WTC11 (cell line): ENCODE measurements around the gene SPRYD3. TPM values are rescaled to one million over a fixed set of nuclear protein-coding genes. Genes with fewer than 3 reads are reported as not detected.
A peak's percentile ranks its signal among the peaks of the same experiment; 100 is the strongest.

Source experiments
- ATAC-seq: fragments of 200-7000 bp; cut with Tn5 transposase; 2 replicates; pipeline ENCODE4 v1.10.0; 2021; ENCODE audit warnings: mild to moderate bottlenecking, moderate library complexity
- CTCF ChIA-PET: fragments of 300-600 bp; sonication (Branson Sonifier 250); formaldehyde crosslinking; loops from one replicate; lab custom pipeline; 2021; ENCODE audit warnings: antibody characterized with exemption; lab: Charles Lee
- POLR2A ChIA-PET: fragments of 350-600 bp; sonication (Branson Sonifier 250); formaldehyde crosslinking; loops from one replicate; lab custom pipeline; 2021; ENCODE audit warnings: antibody characterized with exemption; lab: Charles Lee
- DNase-seq: peaks from one replicate; pipeline ENCODE4 v3.0.0; 2021; ENCODE audit warnings: low spot score
- H3K27ac Mint-ChIP-seq: 2 replicates; pipeline ENCODE4 v1.8.0; 2021; ENCODE audit warnings: mixed read lengths
- H3K27me3 Mint-ChIP-seq: 2 replicates; pipeline ENCODE4 v1.8.0; 2021; ENCODE audit warnings: low read depth, mild to moderate bottlenecking, moderate library complexity, mixed read lengths
- H3K36me3 Mint-ChIP-seq: 2 replicates; pipeline ENCODE4 v1.8.0; 2021; ENCODE audit warnings: mixed read lengths
- H3K4me1 Mint-ChIP-seq: 2 replicates; pipeline ENCODE4 v1.8.0; 2022; ENCODE audit warnings: mixed read lengths
- H3K4me3 Mint-ChIP-seq: 2 replicates; pipeline ENCODE4 v1.8.0; 2021; ENCODE audit warnings: mild to moderate bottlenecking, moderate library complexity, mixed read lengths
- H3K9me3 Mint-ChIP-seq: 2 replicates; pipeline ENCODE4 v1.8.0; 2021; ENCODE audit warnings: mixed read lengths
- CTCF ChIP-seq: fragments of 200-600 bp; IDR thresholded peaks from 2 replicates; pipeline ENCODE4 v1.8.0; 2022; ENCODE audit warnings: antibody characterized with exemption
- E2F1 ChIP-seq: sonication (generic); formaldehyde crosslinking; IDR thresholded peaks from 2 replicates; pipeline ENCODE4 v1.8.0; 2022; ENCODE audit warnings: mild to moderate bottlenecking, missing genetic modification reagents
- E2F5 ChIP-seq: sonication (generic); formaldehyde crosslinking; IDR thresholded peaks from 2 replicates; pipeline ENCODE4 v1.8.1; 2022; ENCODE audit warnings: mild to moderate bottlenecking, moderate library complexity, missing genetic modification reagents
- FOXP4 ChIP-seq: sonication (generic); formaldehyde crosslinking; IDR thresholded peaks from 2 replicates; pipeline ENCODE4 v1.8.0; 2022; ENCODE audit warnings: mild to moderate bottlenecking, missing genetic modification reagents
- NFYB ChIP-seq: sonication (generic); formaldehyde crosslinking; conservative IDR thresholded peaks from 2 replicates; pipeline ENCODE4 v1.8.0; 2022; ENCODE audit warnings: low read depth, missing genetic modification reagents
- NR1H2 ChIP-seq: sonication (generic); formaldehyde crosslinking; IDR thresholded peaks from 2 replicates; pipeline ENCODE4 v1.9.0; 2021; ENCODE audit warnings: mild to moderate bottlenecking, moderate library complexity, missing genetic modification reagents
- PRDM15 ChIP-seq: sonication (generic); formaldehyde crosslinking; IDR thresholded peaks from 2 replicates; pipeline ENCODE4 v1.8.0; 2022; ENCODE audit warnings: missing genetic modification reagents
- RELA ChIP-seq: sonication (generic); formaldehyde crosslinking; IDR thresholded peaks from 2 replicates; pipeline ENCODE4 v1.8.1; 2022; ENCODE audit warnings: missing genetic modification reagents, mild to moderate bottlenecking, borderline replicate concordance
- SP1 ChIP-seq: sonication (generic); formaldehyde crosslinking; conservative IDR thresholded peaks from 2 replicates; pipeline ENCODE4 v1.8.1; 2022; ENCODE audit warnings: missing genetic modification reagents
- TEAD1 ChIP-seq: sonication (generic); formaldehyde crosslinking; IDR thresholded peaks from 2 replicates; pipeline ENCODE4 v1.8.0; 2022; ENCODE audit warnings: mild to moderate bottlenecking, missing genetic modification reagents
- ZNF121 ChIP-seq: sonication (generic); formaldehyde crosslinking; IDR thresholded peaks from 2 replicates; pipeline ENCODE4 v1.8.0; 2023; ENCODE audit warnings: missing genetic modification reagents
- ZNF219 ChIP-seq: sonication (generic); formaldehyde crosslinking; IDR thresholded peaks from 2 replicates; pipeline ENCODE4 v1.8.0; 2023; ENCODE audit warnings: missing genetic modification reagents, mild to moderate bottlenecking, borderline replicate concordance
- ZNF281 ChIP-seq: sonication (generic); formaldehyde crosslinking; IDR thresholded peaks from 2 replicates; pipeline ENCODE4 v1.8.0; 2023; ENCODE audit warnings: mild to moderate bottlenecking, missing genetic modification reagents
- ZNF416 ChIP-seq: fragments of 250-450 bp; sonication (Bioruptor Pico); IDR thresholded peaks from 2 replicates; pipeline ENCODE4 v1.9.0; 2021; ENCODE audit warnings: mild to moderate bottlenecking, inconsistent platforms
- ZNF423 ChIP-seq: fragments of 250-450 bp; sonication (Bioruptor Pico); IDR thresholded peaks from 2 replicates; pipeline ENCODE4 v2.1.2; 2022; ENCODE audit warnings: mild to moderate bottlenecking, moderate library complexity
- total RNA-seq: library from RNA; stranded (reverse); gene quantifications from 3 replicates; pipeline ENCODE4 v1.2.3, GENCODE V29; 2021

SPRYD3 gene
- total RNA-seq, 1 experiment from 2014 or later: 11.9 TPM

GRCh38 chr12:53047221-53048032 is 31.8 kb downstream of the SPRYD3 start:
- ATAC-seq (peak; percentile 27), DNase-seq (peak; percentile 81)
- ChIA-PET CTCF (interaction anchor here (0.5 to 8.7 kb wide), 33 partner anchors 8 to 434 kb away, joined by 3 to 97 read pairs (median 5); partner anchors contain the start of genes AAAS, EIF4B, IGFBP6 and KRT8), POLR2A (interaction anchor here (0.6 to 1.0 kb wide), 4 partner anchors 37 to 332 kb away, joined by 3 to 6 read pairs (median 4); no protein-coding TSS in a partner anchor)
- no peaks in the 10 kb centered on the region for H3K9me3 Mint-ChIP-seq
- H3K27me3 Mint-ChIP-seq: peaks cover 40% of the 10 kb centered on the region
- peaks cover 80% of the 10 kb centered on the region for H3K4me1 Mint-ChIP-seq
- TF ChIP-seq PRDM15 (CRISPR knock-in tag) (0 out of 2 replicates have a peak, but pooled peaks have one; percentile 12), SP1 (CRISPR knock-in tag) (peak; percentile 62), CTCF (peak; percentile 41; the same call in 1 of the 2 replicates), ZNF121 (CRISPR knock-in tag) (peak; percentile 93), NR1H2 (CRISPR knock-in tag) (no peak), FOXP4 (0 out of 2 replicates have a peak, but pooled peaks have one; percentile 6), E2F1 (CRISPR knock-in tag) (no peak), ZNF219 (CRISPR knock-in tag) (peak; percentile 29; the same call in 1 of the 2 replicates)
- H3K36me3 Mint-ChIP-seq: peaks cover 7% of the 10 kb centered on the region
- H3K4me3 Mint-ChIP-seq: peak overlapping the region; percentile 62
- H3K27ac Mint-ChIP-seq: no peak overlapping the region

GRCh38 chr12:53046655-53047220 is 32.5 kb downstream of the SPRYD3 start:
- H3K4me1 Mint-ChIP-seq: peaks cover 79% of the 10 kb centered on the region
- DNase-seq (peak; percentile 56), ATAC-seq (peak; percentile 3)
- H3K9me3 Mint-ChIP-seq: no peaks in the 10 kb centered on the region
- H3K27ac Mint-ChIP-seq: peak overlapping the region; percentile 88
- H3K27me3 Mint-ChIP-seq: peaks cover 40% of the 10 kb centered on the region
- CTCF ChIA-PET: interaction anchor here (0.7 to 8.7 kb wide), 11 partner anchors 8 to 220 kb away, joined by 3 to 97 read pairs (median 11); partner anchors contain the start of gene IGFBP6
- POLR2A ChIA-PET: interaction anchor here (0.6 to 1.0 kb wide), 4 partner anchors 33 to 53 kb away, joined by 3 to 6 read pairs (median 4); partner anchors contain the start of gene SPRYD3
- H3K36me3 Mint-ChIP-seq: peaks cover 6% of the 10 kb centered on the region
- peak overlapping the region; percentile 95 for H3K4me3 Mint-ChIP-seq
- TF ChIP-seq TEAD1 (peak; percentile 57; the same call in 1 of the 2 replicates), ZNF281 (no peak), ZNF423 (peak; percentile 67; the same call in 1 of the 2 replicates), NFYB (CRISPR knock-in tag) (no peak), FOXP4 (no peak), ZNF416 (CRISPR knock-in tag) (0 out of 2 replicates have a peak, but pooled peaks have one; percentile 1), E2F5 (CRISPR knock-in tag) (0 out of 2 replicates have a peak, but pooled peaks have one; percentile 12), RELA (CRISPR knock-in tag) (peak; percentile 9; the same call in 1 of the 2 replicates)
